Breast epithelium (tissue), 4 donors: ENCODE results near the gene GNAZ. TPM values are rescaled to one million over a fixed set of nuclear protein-coding genes. Genes with fewer than 3 reads are reported as not detected.

Source experiments
- DNase-seq, 2 donors: peaks; one replicate each; pipeline ENCODE4 v3.0.0-alpha.2; 2019; ENCODE audit warnings: low spot score in 2 of 2
- H3K27ac ChIP-seq, 2 donors: fragments of 200-600 bp; sonication (generic) in 1 of 2; one replicate each; pipeline ENCODE4 v1.5.1; 2016 to 2019; ENCODE audit warnings: mild to moderate bottlenecking in 1 of 2
- H3K27me3 ChIP-seq, 2 donors: fragments of 200-600 bp; sonication (generic) in 1 of 2; one replicate each; pipeline versions ENCODE4 v1.5.1 to v1.6.0; 2017 to 2019; ENCODE audit warnings: control low read depth in 1 of 2, mild to moderate bottlenecking in 1 of 2
- H3K36me3 ChIP-seq: fragments of 200-600 bp; one replicate; pipeline ENCODE4 v1.5.1; 2019
- H3K4me1 ChIP-seq, 2 donors: fragments of 200-600 bp; sonication (generic); one replicate each; pipeline ENCODE4 v1.5.1; 2016 to 2019; ENCODE audit warnings: control low read depth in 1 of 2
- H3K4me3 ChIP-seq, 3 donors: fragments of 200-600 bp; sonication (generic); 1 replicate in 2 of 3; 2 replicates in 1 of 3; pipeline ENCODE4 v1.5.1; 2016 to 2019; ENCODE audit warnings: mild to moderate bottlenecking in 3 of 3, moderate library complexity in 2 of 3
- H3K9me3 ChIP-seq, 2 donors: fragments of 200-600 bp; sonication (generic) in 1 of 2; one replicate each; pipeline ENCODE4 v1.5.1; 2016 to 2019; ENCODE audit warnings: control low read depth in 1 of 2
- POLR2A ChIP-seq: fragments of 450-650 bp; IDR thresholded peaks from one replicate; pipeline ENCODE4 v1.6.1; 2016; ENCODE audit warnings: antibody characterized with exemption, mild to moderate bottlenecking, moderate library complexity
- POLR2AphosphoS5 ChIP-seq, 3 donors: sonication (generic); formaldehyde crosslinking; IDR thresholded peaks; one replicate each; pipeline ENCODE4 v1.6.1; 2017; ENCODE audit warnings: antibody characterized with exemption in 3 of 3
- intact Hi-C: fragments of 100-400 bp; cut with DNase I; formaldehyde crosslinking; loops from one replicate; pipeline ENCODE4 v1.15.1; 2023; ENCODE audit warnings: low total_unique reads
- total RNA-seq, 3 donors: library from RNA; depleted of rRNA; stranded (reverse); fragments of >200 nt; gene quantifications; one replicate each; pipeline ENCODE4 v1.1.0, GENCODE V29; 2016
- TF ChIP-seq, protein P1 (sequence below), 3 donors: fragments of 450-650 bp; IDR thresholded peaks; one replicate each; pipeline ENCODE4 v1.5.1; 2016 to 2017; ENCODE audit warnings: antibody characterized with exemption in 3 of 3, mild to moderate bottlenecking in 3 of 3, moderate library complexity in 3 of 3

GNAZ gene
- total RNA-seq, 3 donors from 2014 or later = 5.0 to 15.7 (median 5.3) TPM

DNA sequence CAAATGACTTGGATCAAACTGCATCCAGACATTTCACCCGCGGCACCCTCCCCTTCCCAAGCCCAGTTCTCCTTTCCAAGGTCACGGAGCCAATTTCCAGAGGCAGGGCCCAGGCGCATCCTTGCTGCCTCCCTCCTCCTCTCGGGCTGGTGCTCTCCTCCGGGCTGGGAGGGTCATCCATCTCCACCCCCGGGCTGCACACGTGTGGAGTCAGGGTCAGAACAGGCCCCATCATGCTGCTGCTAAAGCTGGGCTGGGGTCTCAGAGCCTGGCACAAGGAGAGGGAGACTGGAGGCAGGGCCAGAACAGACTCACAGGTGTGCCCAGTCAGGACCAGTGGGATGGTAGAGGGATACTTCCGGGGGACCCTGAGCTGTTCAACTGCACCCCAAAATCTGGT is 57.5 kb downstream of the GNAZ start:
- intact Hi-C loops = loop anchor here (1.0 kb wide), 1 partner anchor 21 kb away; no protein-coding TSS in a partner anchor
- TF ChIP-seq POLR2AphosphoS5 (IDR thresholded peaks at IDR 0.05) = no peak
- no peaks in the 10 kb centered on the region for H3K27me3 ChIP-seq
- H3K9me3 ChIP-seq = no peaks in the 10 kb centered on the region
- no peak overlapping the region for H3K4me3 ChIP-seq
- H3K27ac ChIP-seq = no peak overlapping the region
- no peaks in the 10 kb centered on the region for H3K36me3 ChIP-seq
- H3K4me1 ChIP-seq = no peaks in the 10 kb centered on the region
- no peak for DNase-seq

DNA sequence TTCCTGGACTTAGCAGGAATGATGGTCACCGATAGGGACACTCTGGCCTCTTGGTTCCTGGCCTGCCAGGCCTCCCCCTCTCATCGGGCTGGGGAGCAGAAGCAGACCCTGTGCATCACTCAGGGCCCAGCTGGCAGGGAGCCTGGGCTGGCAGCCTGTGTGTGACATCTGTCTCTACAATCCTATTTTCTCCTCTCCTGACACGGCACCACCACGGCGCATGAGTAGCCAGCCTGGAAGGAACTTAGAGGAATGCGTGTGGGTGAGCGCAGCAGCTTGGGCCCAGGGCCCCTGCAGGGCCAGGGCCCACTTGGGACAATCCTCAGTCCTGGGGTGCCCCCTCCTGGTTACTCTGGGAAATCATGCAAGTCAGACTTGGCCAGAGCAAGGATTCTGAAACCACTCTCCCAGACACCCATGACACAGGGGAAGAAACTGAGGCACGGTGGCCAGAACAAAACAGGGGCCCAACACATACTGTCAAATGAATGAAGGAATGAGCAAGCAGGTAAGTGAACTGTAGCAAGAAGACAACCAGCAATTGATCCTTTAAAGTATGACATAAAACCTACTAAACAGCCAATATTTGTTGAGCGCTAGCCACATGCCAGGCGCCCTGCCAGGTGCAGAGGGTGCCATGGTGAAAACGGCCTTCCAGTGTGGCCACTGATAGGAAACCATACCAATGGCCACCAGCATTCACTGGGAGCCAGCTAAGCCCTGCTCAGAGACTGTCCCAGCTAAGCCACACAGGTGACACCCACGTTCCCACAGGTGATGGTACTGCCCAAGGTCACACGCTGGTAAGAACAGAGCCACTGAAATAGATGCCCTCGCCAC is 58.2 kb downstream of the GNAZ start:
- DNase-seq = peak in 1 of 2 donors; percentile 55
- no peaks in the 10 kb centered on the region for H3K36me3 ChIP-seq
- no peaks in the 10 kb centered on the region for H3K27me3 ChIP-seq
- TF ChIP-seq, protein P1, sequence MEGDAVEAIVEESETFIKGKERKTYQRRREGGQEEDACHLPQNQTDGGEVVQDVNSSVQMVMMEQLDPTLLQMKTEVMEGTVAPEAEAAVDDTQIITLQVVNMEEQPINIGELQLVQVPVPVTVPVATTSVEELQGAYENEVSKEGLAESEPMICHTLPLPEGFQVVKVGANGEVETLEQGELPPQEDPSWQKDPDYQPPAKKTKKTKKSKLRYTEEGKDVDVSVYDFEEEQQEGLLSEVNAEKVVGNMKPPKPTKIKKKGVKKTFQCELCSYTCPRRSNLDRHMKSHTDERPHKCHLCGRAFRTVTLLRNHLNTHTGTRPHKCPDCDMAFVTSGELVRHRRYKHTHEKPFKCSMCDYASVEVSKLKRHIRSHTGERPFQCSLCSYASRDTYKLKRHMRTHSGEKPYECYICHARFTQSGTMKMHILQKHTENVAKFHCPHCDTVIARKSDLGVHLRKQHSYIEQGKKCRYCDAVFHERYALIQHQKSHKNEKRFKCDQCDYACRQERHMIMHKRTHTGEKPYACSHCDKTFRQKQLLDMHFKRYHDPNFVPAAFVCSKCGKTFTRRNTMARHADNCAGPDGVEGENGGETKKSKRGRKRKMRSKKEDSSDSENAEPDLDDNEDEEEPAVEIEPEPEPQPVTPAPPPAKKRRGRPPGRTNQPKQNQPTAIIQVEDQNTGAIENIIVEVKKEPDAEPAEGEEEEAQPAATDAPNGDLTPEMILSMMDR (IDR thresholded peaks at IDR 0.05) = peak; percentile 59 to 81 (median 79)
- TF ChIP-seq POLR2AphosphoS5 (IDR thresholded peaks at IDR 0.05) = no peak
- H3K27ac ChIP-seq = no peak overlapping the region
- no peaks in the 10 kb centered on the region for H3K9me3 ChIP-seq
- no peak overlapping the region for H3K4me3 ChIP-seq
- H3K4me1 ChIP-seq = no peaks in the 10 kb centered on the region
- intact Hi-C loops = no loop called here

DNA sequence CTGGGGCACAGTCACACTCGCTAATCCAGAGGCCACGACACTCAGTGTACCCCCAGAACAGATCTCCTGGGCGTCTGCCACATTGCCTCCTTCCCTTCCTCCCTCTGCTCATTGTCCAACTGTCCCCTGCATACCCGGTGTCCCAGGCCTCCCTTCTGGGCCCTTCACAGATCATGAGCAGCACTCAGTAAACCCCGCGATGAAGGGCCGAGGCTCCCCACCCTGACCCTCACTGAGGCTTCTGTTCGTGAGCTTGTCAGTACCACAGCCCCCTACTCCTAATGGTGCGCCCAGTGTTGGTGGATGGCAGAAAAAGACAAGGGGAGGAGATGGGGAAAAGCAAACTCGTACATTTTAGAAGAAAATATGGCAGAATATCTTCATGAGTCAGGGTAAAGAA is 58.8 kb downstream of the GNAZ start:
- no peaks in the 10 kb centered on the region for H3K27me3 ChIP-seq
- H3K36me3 ChIP-seq = no peaks in the 10 kb centered on the region
- no peak overlapping the region for H3K4me3 ChIP-seq
- no peaks in the 10 kb centered on the region for H3K9me3 ChIP-seq
- intact Hi-C loops = no loop called here
- H3K4me1 ChIP-seq = no peaks in the 10 kb centered on the region
- no peak overlapping the region for H3K27ac ChIP-seq
- TF ChIP-seq, protein P1 (IDR thresholded peaks at IDR 0.05) = no peak
- TF ChIP-seq POLR2AphosphoS5 (IDR thresholded peaks at IDR 0.05) = no peak
- TF ChIP-seq POLR2A = no peak
- DNase-seq = no peak

DNA sequence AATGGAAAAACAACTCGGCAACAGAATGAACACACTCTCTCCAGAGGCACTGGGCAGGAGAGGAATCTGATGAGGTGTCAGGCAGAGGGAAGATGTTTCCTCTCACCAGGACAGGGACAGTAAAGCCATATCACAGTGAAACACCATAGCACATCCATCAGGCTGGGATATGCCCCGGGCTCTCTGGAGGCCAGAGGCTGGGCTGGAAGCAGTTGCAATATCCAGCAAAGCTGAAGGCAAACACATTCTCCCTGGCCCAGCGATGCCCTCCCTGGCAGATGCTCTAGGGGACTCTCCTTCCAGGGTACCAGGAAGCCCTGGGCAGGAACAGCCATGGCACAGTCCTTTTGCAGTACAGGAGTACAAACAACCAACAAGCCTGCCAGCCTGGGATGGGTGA is 60.4 kb downstream of the GNAZ start:
- TF ChIP-seq POLR2AphosphoS5 (IDR thresholded peaks at IDR 0.05) (no peak), POLR2A (no peak)
- TF ChIP-seq, protein P1 (IDR thresholded peaks at IDR 0.05) = no peak
- H3K9me3 ChIP-seq = no peaks in the 10 kb centered on the region
- H3K27ac ChIP-seq = no peak overlapping the region
- H3K36me3 ChIP-seq = no peaks in the 10 kb centered on the region
- H3K27me3 ChIP-seq = no peaks in the 10 kb centered on the region
- H3K4me3 ChIP-seq = no peak overlapping the region
- DNase-seq = no peak
- intact Hi-C loops = no loop called here
- H3K4me1 ChIP-seq = no peaks in the 10 kb centered on the region

DNA sequence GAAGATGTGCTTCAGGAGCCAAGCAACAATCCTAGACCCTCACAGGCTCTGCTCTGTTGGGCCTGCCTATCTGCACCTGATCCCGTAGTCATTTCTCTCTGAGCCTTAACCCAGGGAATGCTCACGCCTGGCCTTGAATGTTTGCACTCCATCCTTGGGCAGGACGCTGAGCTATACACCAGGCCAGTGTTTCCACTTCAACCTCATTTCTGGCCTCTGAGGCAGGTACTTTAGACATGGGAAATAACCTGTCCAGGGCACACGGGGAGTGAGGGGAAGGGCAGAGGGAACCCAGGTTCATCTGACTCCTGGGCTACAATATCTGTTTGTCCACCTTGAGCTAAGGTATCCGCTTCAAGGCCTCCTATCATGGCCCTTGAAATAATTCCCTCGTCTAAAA is 61.6 kb downstream of the GNAZ start:
- Histone ChIP-seq H3K4me3 (no peak overlapping the region), H3K9me3 (no peaks in the 10 kb centered on the region), H3K36me3 (no peaks in the 10 kb centered on the region), H3K27ac (no peak overlapping the region), H3K4me1 (no peaks in the 10 kb centered on the region), H3K27me3 (no peaks in the 10 kb centered on the region)
- intact Hi-C loops = no loop called here
- TF ChIP-seq POLR2A (no peak), POLR2AphosphoS5 (IDR thresholded peaks at IDR 0.05) (no peak)
- TF ChIP-seq, protein P1 (IDR thresholded peaks at IDR 0.05) = no peak
- DNase-seq = no peak
